K562 (cell line): Measurements from ENCODE around the gene ZSWIM7. TPM values are rescaled to one million over a fixed set of nuclear protein-coding genes. Genes with fewer than 3 reads are reported as not detected.

ENCODE experiments used
- ATAC-seq: fragments of 200-7000 bp; cut with Tn5 transposase; 3 replicates; pipeline ENCODE4 v1.9.1; 2020; ENCODE audit warnings: moderate library complexity
- BruUV-seq: library from RNA; stranded (reverse); fragments of 400-500 nt; replicated peaks from 2 replicates; lab custom pipeline; 2021; lab: Mats Ljungman, UMichigan
- CTCF ChIA-PET: fragments of 300-600 bp; formaldehyde crosslinking; extraction: SDS; loops from one replicate; lab custom pipeline; 2021; ENCODE audit warnings: low intra/inter-chr PET ratio; lab: Yijun Ruan, JAX
- POLR2A ChIA-PET: fragments of 300-600, 350-650 bp; sonication (Branson Sonifier 250); formaldehyde crosslinking; extraction: SDS; loops from one replicate; lab custom pipeline; 2021; ENCODE audit warnings: antibody characterized with exemption, inconsistent platforms; lab: Yijun Ruan, JAX
- DNase-seq, 4 experiments: peaks; one replicate each; pipeline versions ENCODE4 v3.0.0 to v3.0.0-alpha.2; 2011 to 2018; ENCODE audit warnings: low spot score in 3 of 4, mixed read lengths in 3 of 4; ENCODE audit errors: extremely low read depth in 1 of 4
- FAIRE-seq: peaks from 2 replicates; lab custom pipeline; 2011; peaks lifted over from hg19 to GRCh38; lab: Jason Lieb, UNC
- H2AFZ ChIP-seq: 2 replicates; pipeline ENCODE4 v1.6.0; 2011; ENCODE audit warnings: low read depth, low read length, control low read depth, inconsistent platforms
- H3K27ac ChIP-seq: fragments of 200-600 bp; 3 replicates; pipeline ENCODE4 v1.8.0; 2011; ENCODE audit warnings: low read depth, mild to moderate bottlenecking, control low read depth, inconsistent platforms, low read length, moderate library complexity, mixed read lengths; ENCODE audit errors: extremely low read depth
- H3K27me3 ChIP-seq, 2 experiments: fragments of 300-600 bp in 1 of 2; 2 replicates in 1 of 2; 3 replicates in 1 of 2; pipeline versions ENCODE4 v1.6.0 to v1.8.0; 2011; ENCODE audit warnings: inconsistent platforms in 2 of 2, low read length in 2 of 2, mild to moderate bottlenecking in 1 of 2, mixed read lengths in 1 of 2, moderate library complexity in 1 of 2; ENCODE audit not compliant: control insufficient read depth in 2 of 2, insufficient read depth in 2 of 2
- H3K36me3 ChIP-seq: fragments of 300-600 bp; 3 replicates; pipeline ENCODE4 v1.8.0; 2011; ENCODE audit warnings: mild to moderate bottlenecking, low read length, inconsistent platforms; ENCODE audit not compliant: control insufficient read depth, insufficient read depth
- H3K4me1 ChIP-seq, 2 experiments: fragments of 200-600 bp in 1 of 2; replicated peaks in 1 of 2; 2 replicates in 1 of 2; 3 replicates in 1 of 2; pipeline versions ENCODE4 v1.5.1 to v1.8.0; 2011; ENCODE audit warnings: inconsistent platforms in 2 of 2, low read length in 2 of 2, mild to moderate bottlenecking in 1 of 2, mixed read lengths in 1 of 2, moderate library complexity in 1 of 2; ENCODE audit not compliant: control insufficient read depth in 2 of 2, insufficient read depth in 2 of 2
- H3K4me2 ChIP-seq: 2 replicates; pipeline ENCODE4 v1.6.1; 2011; ENCODE audit warnings: low read length, control low read depth, inconsistent platforms, mixed read lengths; ENCODE audit not compliant: insufficient read depth
- H3K4me3 ChIP-seq: fragments of 200-600 bp; sonication (generic), shearing (Covaris generic); 2 replicates; pipeline ENCODE4 v1.5.1; 2016; ENCODE audit warnings: control low read depth, inconsistent platforms
- H3K79me2 ChIP-seq: fragments of 200-600 bp; 3 replicates; pipeline ENCODE4 v1.8.0; 2011; ENCODE audit warnings: low read length, inconsistent platforms; ENCODE audit not compliant: control insufficient read depth, insufficient read depth
- H3K9ac ChIP-seq, 2 experiments: 2 replicates each; pipeline versions ENCODE4 v1.6.0 to v1.6.1; 2011; ENCODE audit warnings: low read depth in 2 of 2, low read length in 2 of 2, control low read depth in 1 of 2, inconsistent platforms in 1 of 2, mild to moderate bottlenecking in 1 of 2, mixed read lengths in 1 of 2; ENCODE audit not compliant: insufficient read depth in 1 of 2
- H3K9me1 ChIP-seq: one replicate; pipeline ENCODE4 v1.6.0; 2011; ENCODE audit warnings: inconsistent platforms, mild to moderate bottlenecking, low read length, moderate library complexity; ENCODE audit not compliant: control insufficient read depth, insufficient read depth
- H3K9me3 ChIP-seq: replicated peaks from 2 replicates; pipeline ENCODE4 v1.5.1; 2011; ENCODE audit warnings: low read depth, low read length, inconsistent platforms; ENCODE audit not compliant: control insufficient read depth, insufficient read depth
- H4K20me1 ChIP-seq: replicated peaks from 2 replicates; pipeline ENCODE4 v1.6.1; 2011; ENCODE audit warnings: low read length, inconsistent platforms, mixed read lengths; ENCODE audit not compliant: control insufficient read depth, insufficient read depth
- BCL6 ChIP-seq: fragments of 250-450 bp; sonication (Bioruptor Pico); IDR thresholded peaks from 2 replicates; pipeline ENCODE4 v1.4.0; 2020
- GABPB2 ChIP-seq: fragments of 250-450 bp; sonication (Bioruptor Pico); conservative IDR thresholded peaks from 2 replicates; pipeline ENCODE4 v1.5.1; 2021; ENCODE audit warnings: mild to moderate bottlenecking
- HDAC3 ChIP-seq: fragments of 450-650 bp; IDR thresholded peaks from 2 replicates; pipeline ENCODE4 v1.6.1; 2018; ENCODE audit warnings: borderline replicate concordance, mild to moderate bottlenecking, moderate library complexity; ENCODE audit not compliant: partially characterized antibody
- KDM4B ChIP-seq, 2 experiments: fragments of 450-650 bp in 1 of 2; sonication (generic) in 1 of 2; IDR thresholded peaks; 2 replicates each; pipeline ENCODE4 v1.6.1; 2016 to 2017; ENCODE audit warnings: borderline replicate concordance in 2 of 2, antibody characterized with exemption in 1 of 2, low read depth in 1 of 2, mild to moderate bottlenecking in 1 of 2
- KHSRP ChIP-seq: fragments of 450-650 bp; IDR thresholded peaks from 2 replicates; pipeline ENCODE4 v1.6.1; 2017
- NBN ChIP-seq: fragments of 450-650 bp; IDR thresholded peaks from 2 replicates; pipeline ENCODE4 v1.6.1; 2016; ENCODE audit warnings: low read depth, mild to moderate bottlenecking
- NFIX ChIP-seq: fragments of 250-450 bp; sonication (Bioruptor Pico); IDR thresholded peaks from 2 replicates; pipeline ENCODE4 v1.4.0; 2020; ENCODE audit warnings: low read depth, mild to moderate bottlenecking, moderate library complexity
- NFYB ChIP-seq: IDR thresholded peaks from 2 replicates; pipeline ENCODE4 v1.6.1; 2011; ENCODE audit warnings: mild to moderate bottlenecking, moderate library complexity; ENCODE audit not compliant: insufficient read length; ENCODE audit errors: extremely low read depth
- POU5F1 ChIP-seq: fragments of 150-350 bp; IDR thresholded peaks from 2 replicates; pipeline ENCODE4 v1.6.1; 2014; ENCODE audit warnings: borderline replicate concordance, low read length, low read depth, mild to moderate bottlenecking; ENCODE audit not compliant: partially characterized antibody
- PTBP1 ChIP-seq: fragments of 200-400 bp; formaldehyde crosslinking; IDR thresholded peaks from 2 replicates; pipeline ENCODE4 v1.6.1; 2017; ENCODE audit warnings: low read depth, low read length
- RBM17 ChIP-seq: fragments of 200-400 bp; formaldehyde crosslinking; IDR thresholded peaks from 2 replicates; pipeline ENCODE4 v1.6.1; 2017; ENCODE audit warnings: low read depth, mild to moderate bottlenecking, low read length, borderline replicate concordance
- RBM39 ChIP-seq: fragments of 200-400 bp; formaldehyde crosslinking; optimal IDR thresholded peaks from 2 replicates; pipeline ENCODE3; 2018; ENCODE audit warnings: low read depth, low read length
- SMAD1 ChIP-seq: fragments of 150-350 bp; IDR thresholded peaks from 2 replicates; pipeline ENCODE4 v1.6.1; 2014; ENCODE audit warnings: low read length, low read depth; ENCODE audit not compliant: partially characterized antibody
- SMAD3 ChIP-seq: fragments of 450-650 bp; formaldehyde crosslinking; conservative IDR thresholded peaks from 2 replicates; pipeline ENCODE4 v1.4.0; 2020; ENCODE audit warnings: mild to moderate bottlenecking
- TRIM24 ChIP-seq, 2 experiments: fragments of 450-650 bp; IDR thresholded peaks; 2 replicates each; pipeline ENCODE4 v1.6.1; 2016
- ZNF408 ChIP-seq: fragments of 250-450 bp; sonication (Bioruptor Pico); IDR thresholded peaks from 2 replicates; pipeline ENCODE4 v1.4.0; 2020; ENCODE audit warnings: low read depth, mild to moderate bottlenecking, moderate library complexity
- WGBS: fragments of 100-300 bp; shearing (Covaris generic); methylation state at CpG from one replicate; pipeline ENCODE4 v1.1.6; 2016; ENCODE audit warnings: low coverage, mixed read lengths; ENCODE audit not compliant: insufficient coverage; ENCODE audit errors: missing lambda C conversion rate; 5-methylcytosine and 5-hydroxymethylcytosine counted together
- in situ Hi-C: fragments of 300-500 bp; cut with MboI; formaldehyde crosslinking; loops from 4 replicates; pipeline ENCODE4 v1.15.0; 2018; ENCODE audit warnings: inconsistent platforms, mixed read lengths
- intact Hi-C: fragments of 100-400 bp; cut with micrococcal nuclease; formaldehyde crosslinking; loops from 2 replicates; pipeline ENCODE4 v1.14.2; 2022
- polyA plus RNA-seq, 8 experiments: library from polyadenylated mRNA; depleted of rRNA in 4 of 8; stranded (reverse) in 5 of 8; unstranded in 3 of 8; fragments of >200 nt; fragmentation: Nextera tagmentation in 2 of 8; fragmentation: Illumina TruSeq in 1 of 8; extraction: Ambion mirVana in 2 of 8; extraction: Trizol in 1 of 8; gene quantifications; 2 replicates each; pipeline versions ENCODE4 v1.2.1 to v1.2.3, GENCODE V29; 2011 to 2014; ENCODE audit warnings: inconsistent platforms in 1 of 8, missing spikeins in 1 of 8
- total RNA-seq, 7 experiments: library from RNA; depleted of rRNA in 6 of 7; stranded (reverse); fragments of >200 nt in 6 of 7; fragmentation: Illumina TruSeq in 2 of 7; extraction: Trizol in 2 of 7; gene quantifications; 2 replicates each; pipeline versions ENCODE4 v1.2.1 to v1.2.3, GENCODE V29; 2011 to 2021; ENCODE audit warnings: low replicate concordance in 1 of 7
- TF ChIP-seq, protein P1 (sequence below): fragments of 250-450 bp; sonication (Bioruptor Pico); IDR thresholded peaks from 2 replicates; pipeline ENCODE4 v1.5.0; 2020; ENCODE audit warnings: mild to moderate bottlenecking, borderline replicate concordance
- TF ChIP-seq, protein P2 (sequence below), 2 experiments: fragments of 450-650 bp in 1 of 2; sonication (generic) in 1 of 2; formaldehyde crosslinking in 1 of 2; IDR thresholded peaks in 1 of 2; conservative IDR thresholded peaks in 1 of 2; 2 replicates each; pipeline versions ENCODE4 v1.6.1 to v1.8.1; 2016 to 2023; ENCODE audit warnings: mild to moderate bottlenecking in 2 of 2, moderate library complexity in 2 of 2, inconsistent platforms in 1 of 2, missing genetic modification reagents in 1 of 2

The ZSWIM7 gene
- total and polyA plus RNA-seq, 9 of the 15 experiments (the other 6 are each of a cell fraction or from before 2014, with no cell fraction given) = 5.9 to 18.7 (median 9.5) TPM

DNA sequence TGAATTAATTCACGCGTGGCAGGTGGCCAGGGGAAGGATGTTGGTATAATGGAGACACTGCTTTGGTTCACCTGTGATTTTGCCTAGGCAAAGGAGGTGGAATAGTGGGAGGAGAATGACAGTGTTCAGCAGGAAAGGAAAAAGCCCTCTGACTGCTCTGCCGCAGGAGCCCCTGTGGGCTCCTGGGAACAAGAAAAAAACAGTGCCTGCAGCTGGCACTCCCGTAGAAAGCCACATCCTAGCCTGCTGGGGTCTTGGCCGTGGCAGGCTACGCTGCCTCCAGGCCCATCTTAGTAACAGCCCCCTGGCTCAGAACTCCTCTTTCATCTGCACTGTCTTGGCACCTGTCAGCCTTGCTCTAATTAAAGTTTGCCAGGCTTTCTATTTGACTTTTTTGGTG lies 34.0 kb downstream of the ZSWIM7 start:
- H3K9ac ChIP-seq = no peak overlapping the region

More for the DNA sequence above, 34.0 kb downstream of the ZSWIM7 start:
- Histone ChIP-seq H4K20me1 (no peaks in the 10 kb centered on the region), H3K36me3 (peaks cover 9% of the 10 kb centered on the region; the same call in 2 of the 3 replicates), H3K9me1 (no peaks in the 10 kb centered on the region), H3K9me3 (no peaks in the 10 kb centered on the region), H2AFZ (no peak overlapping the region), H3K27ac (peak overlapping the region; percentile 22; the same call in 1 of the 3 replicates), H3K4me1 (peaks cover 19 to 30% of the 10 kb centered on the region in 2 experiments), H3K27me3 (no peaks in the 10 kb centered on the region), H3K4me3 (no peak overlapping the region), H3K4me2 (no peak overlapping the region), H3K79me2 (peaks cover 52% of the 10 kb centered on the region)
- ATAC-seq = no peak
- WGBS = 77% methylated on average over 4 of the region's 6 CpGs
- in situ Hi-C loops (loop anchor here (25.0 kb wide), 1 partner anchor 703 kb away; the partner anchor contains the start of gene PMP22), intact Hi-C loops (no loop called here)
- BruUV-seq = no TSS peak
- FAIRE-seq = no peak
- TF ChIP-seq POU5F1 (no peak), TRIM24 (IDR thresholded peaks at IDR 0.05) (no peak), HDAC3 (no peak), KHSRP (no peak), PTBP1 (no peak), NFYB (no peak), RBM17 (no peak), GABPB2 (no peak), SMAD1 (no peak), SMAD3 (CRISPR knock-in tag) (no peak), BCL6 (CRISPR knock-in tag) (no peak), NFIX (CRISPR knock-in tag) (no peak), ZNF408 (CRISPR knock-in tag) (no peak), RBM39 (no peak), NBN (no peak), KDM4B (IDR thresholded peaks at IDR 0.05; ENCODE audit: borderline replicate concordance in 2 of 2, low read depth in 1 of 2) (no peak)
- TF ChIP-seq, protein P1, sequence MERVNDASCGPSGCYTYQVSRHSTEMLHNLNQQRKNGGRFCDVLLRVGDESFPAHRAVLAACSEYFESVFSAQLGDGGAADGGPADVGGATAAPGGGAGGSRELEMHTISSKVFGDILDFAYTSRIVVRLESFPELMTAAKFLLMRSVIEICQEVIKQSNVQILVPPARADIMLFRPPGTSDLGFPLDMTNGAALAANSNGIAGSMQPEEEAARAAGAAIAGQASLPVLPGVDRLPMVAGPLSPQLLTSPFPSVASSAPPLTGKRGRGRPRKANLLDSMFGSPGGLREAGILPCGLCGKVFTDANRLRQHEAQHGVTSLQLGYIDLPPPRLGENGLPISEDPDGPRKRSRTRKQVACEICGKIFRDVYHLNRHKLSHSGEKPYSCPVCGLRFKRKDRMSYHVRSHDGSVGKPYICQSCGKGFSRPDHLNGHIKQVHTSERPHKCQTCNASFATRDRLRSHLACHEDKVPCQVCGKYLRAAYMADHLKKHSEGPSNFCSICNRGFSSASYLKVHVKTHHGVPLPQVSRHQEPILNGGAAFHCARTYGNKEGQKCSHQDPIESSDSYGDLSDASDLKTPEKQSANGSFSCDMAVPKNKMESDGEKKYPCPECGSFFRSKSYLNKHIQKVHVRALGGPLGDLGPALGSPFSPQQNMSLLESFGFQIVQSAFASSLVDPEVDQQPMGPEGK (CRISPR knock-in tag) = no peak
- TF ChIP-seq, protein P2, sequence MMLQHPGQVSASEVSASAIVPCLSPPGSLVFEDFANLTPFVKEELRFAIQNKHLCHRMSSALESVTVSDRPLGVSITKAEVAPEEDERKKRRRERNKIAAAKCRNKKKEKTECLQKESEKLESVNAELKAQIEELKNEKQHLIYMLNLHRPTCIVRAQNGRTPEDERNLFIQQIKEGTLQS (IDR thresholded peaks at IDR 0.05) = no peak
- TF ChIP-seq, protein P2 (CRISPR knock-in tag; conservative IDR thresholded peaks at IDR 0.05) = no peak
- CTCF ChIA-PET = no interaction called here
- DNase-seq = no peak
- POLR2A ChIA-PET = no interaction called here
